NCI-H146 treated with DMSO at 0.1 percent for 48 hours (cell line): ENCODE data around the gene ANKRD29.
"Not testable (repeated sequence)": the region's sequence is repeated elsewhere in the genome, so short reads cannot be mapped to it uniquely, and the experiment has no call there.

Experiments used
- DNase-seq: peaks from one replicate; lab custom pipeline; 2025; ENCODE audit not compliant: unreplicated experiment; lab: John Stamatoyannopoulos, UW

Gene ANKRD29

GRCh38 chr18:23565916-23566547 is 96.7 kb downstream of the ANKRD29 start:
- DNase-seq: no peak

GRCh38 chr18:23563377-23564043 is 99.2 kb downstream of the ANKRD29 start:
- no peak for DNase-seq

GRCh38 chr18:23560186-23560585 is 102.5 kb downstream of the ANKRD29 start:
- DNase-seq: no peak

GRCh38 chr18:23557511-23557910 is 105.2 kb downstream of the ANKRD29 start:
- DNase-seq: not testable (repeated sequence)

GRCh38 chr18:23556145-23556780 is 106.4 kb downstream of the ANKRD29 start:
- no peak for DNase-seq

GRCh38 chr18:23553887-23554286 is 108.8 kb downstream of the ANKRD29 start:
- no peak for DNase-seq

- no peak for DNase-seq
Observed at GRCh38 chr18:23552505-23552904, 110.2 kb downstream of the ANKRD29 start.

GRCh38 chr18:23551978-23552377 is 110.7 kb downstream of the ANKRD29 start:
- DNase-seq: no peak

GRCh38 chr18:23550898-23551297 is 111.8 kb downstream of the ANKRD29 start:
- DNase-seq: no peak
